HEK293 (cell line): Measurements from ENCODE around the gene HABP4.
"Not testable (repeated sequence)": the region's sequence is repeated elsewhere in the genome, so short reads cannot be mapped to it uniquely, and the experiment has no call there.

Source experiments
- CTCF ChIA-PET: fragments of 350-600 bp; formaldehyde crosslinking; extraction: SDS; loops from one replicate; lab custom pipeline; 2021; ENCODE audit warnings: antibody characterized with exemption; lab: Yijun Ruan, JAX
- POLR2A ChIA-PET: fragments of 300-600 bp; formaldehyde crosslinking; extraction: SDS; loops from one replicate; lab custom pipeline; 2020; ENCODE audit warnings: antibody characterized with exemption, inconsistent platforms; lab: Yijun Ruan, JAX
- H3K27ac ChIP-seq: fragments of 200-500 bp; sonication (Bioruptor generic); 2 replicates; pipeline ENCODE4 v1.5.1; 2014; ENCODE audit warnings: low read depth, low read length, control low read depth, inconsistent platforms; ENCODE audit errors: extremely low read depth
- H3K36me3 ChIP-seq, 2 experiments: fragments of 200-500 bp in 1 of 2; sonication (Bioruptor generic) in 1 of 2; 1 replicate in 1 of 2; 2 replicates in 1 of 2; pipeline ENCODE4 v1.5.1; 2014 to 2017; ENCODE audit warnings: inconsistent platforms in 2 of 2, low read length in 2 of 2; ENCODE audit not compliant: control insufficient read depth in 2 of 2, insufficient read depth in 1 of 2
- H3K4me1 ChIP-seq: fragments of 200-500 bp; sonication (Bioruptor generic); 2 replicates; pipeline ENCODE4 v1.5.1; 2014; ENCODE audit warnings: mild to moderate bottlenecking, low read length, inconsistent platforms; ENCODE audit not compliant: control insufficient read depth, insufficient read depth
- H3K4me3 ChIP-seq: 2 replicates; pipeline ENCODE4 v1.5.1; 2011; ENCODE audit warnings: low read depth, mild to moderate bottlenecking, control low read depth, low read length, moderate library complexity
- H3K9me3 ChIP-seq: fragments of 200-500 bp; sonication (Bioruptor generic); 2 replicates; pipeline ENCODE4 v1.5.1; 2014; ENCODE audit warnings: low read depth, low read length, inconsistent platforms; ENCODE audit not compliant: control insufficient read depth, insufficient read depth
- SP2 ChIP-seq: fragments of 450-650 bp; formaldehyde crosslinking; IDR thresholded peaks from 2 replicates; pipeline ENCODE4 v1.5.1; 2016; ENCODE audit warnings: missing biosample characterization, missing genetic modification characterization
- ZNF341 ChIP-seq: fragments of 450-650 bp; formaldehyde crosslinking; IDR thresholded peaks from 2 replicates; pipeline ENCODE4; 2016; ENCODE audit warnings: low read depth, missing biosample characterization, missing genetic modification characterization
- ZNF555 ChIP-seq: fragments of 450-650 bp; formaldehyde crosslinking; conservative IDR thresholded peaks from 2 replicates; pipeline ENCODE4 v1.5.1; 2017; ENCODE audit warnings: missing biosample characterization, mild to moderate bottlenecking, missing genetic modification characterization, inconsistent platforms
- ZNF791 ChIP-seq: fragments of 450-650 bp; formaldehyde crosslinking; IDR thresholded peaks from 2 replicates; pipeline ENCODE4 v1.5.1; 2016; ENCODE audit warnings: missing biosample characterization, missing genetic modification characterization
- TF ChIP-seq, protein P1 (sequence below): fragments of 450-650 bp; formaldehyde crosslinking; IDR thresholded peaks from 2 replicates; pipeline ENCODE4 v1.5.1; 2016; ENCODE audit warnings: missing biosample characterization, missing genetic modification characterization
- TF ChIP-seq, protein P2 (sequence below): fragments of 450-650 bp; formaldehyde crosslinking; IDR thresholded peaks from 2 replicates; pipeline ENCODE4 v1.5.1; 2017; ENCODE audit warnings: missing biosample characterization, missing genetic modification characterization
- TF ChIP-seq, protein P3 (sequence below): fragments of 450-650 bp; formaldehyde crosslinking; IDR thresholded peaks from 2 replicates; pipeline ENCODE4 v1.5.1; 2016; ENCODE audit warnings: missing biosample characterization, missing genetic modification characterization, low read depth
- TF ChIP-seq, protein P4 (sequence below): fragments of 450-650 bp; formaldehyde crosslinking; IDR thresholded peaks from 2 replicates; pipeline ENCODE4 v1.5.1; 2016; ENCODE audit warnings: missing biosample characterization, missing genetic modification characterization

HABP4 gene

DNA sequence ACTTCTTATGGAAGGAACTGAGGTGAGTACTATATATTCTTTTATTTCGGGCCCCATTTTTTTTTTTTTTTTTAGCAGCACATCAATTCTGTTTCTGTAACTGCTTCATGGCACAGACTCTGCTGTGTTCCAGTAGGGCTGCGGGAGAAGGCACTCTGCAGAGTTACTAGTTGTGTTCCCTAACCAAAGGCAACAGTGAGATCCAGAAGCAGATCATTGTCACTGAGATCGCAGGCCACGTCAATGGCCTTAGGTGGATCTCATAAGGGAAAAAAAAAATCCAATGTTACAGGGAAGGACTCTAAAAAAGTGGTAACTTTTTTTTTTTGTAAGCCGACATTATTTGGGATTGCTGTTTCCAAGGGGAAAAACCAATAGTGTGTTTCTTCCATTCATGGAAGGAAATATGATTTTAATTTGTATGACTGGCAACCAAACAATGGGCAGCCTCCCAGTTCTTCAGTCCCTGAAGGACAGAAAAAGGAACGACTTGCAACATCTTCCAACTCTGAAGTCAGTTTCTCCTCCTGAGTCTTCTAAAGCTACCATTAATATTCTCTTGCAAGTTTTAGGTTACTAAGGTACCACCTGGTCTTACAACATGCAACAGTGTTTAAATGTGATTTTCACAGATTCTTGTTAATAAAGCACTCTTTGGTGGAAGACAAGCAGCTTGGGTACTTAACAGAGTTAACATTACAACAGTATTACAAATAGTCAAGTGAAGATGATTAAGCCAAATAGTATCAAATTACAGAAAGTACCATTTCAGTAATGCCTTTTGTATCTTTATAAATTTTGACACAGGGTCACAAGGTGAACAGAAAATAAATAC lies 52.8 kb downstream of the HABP4 start (continued):
- TF ChIP-seq, protein P1, sequence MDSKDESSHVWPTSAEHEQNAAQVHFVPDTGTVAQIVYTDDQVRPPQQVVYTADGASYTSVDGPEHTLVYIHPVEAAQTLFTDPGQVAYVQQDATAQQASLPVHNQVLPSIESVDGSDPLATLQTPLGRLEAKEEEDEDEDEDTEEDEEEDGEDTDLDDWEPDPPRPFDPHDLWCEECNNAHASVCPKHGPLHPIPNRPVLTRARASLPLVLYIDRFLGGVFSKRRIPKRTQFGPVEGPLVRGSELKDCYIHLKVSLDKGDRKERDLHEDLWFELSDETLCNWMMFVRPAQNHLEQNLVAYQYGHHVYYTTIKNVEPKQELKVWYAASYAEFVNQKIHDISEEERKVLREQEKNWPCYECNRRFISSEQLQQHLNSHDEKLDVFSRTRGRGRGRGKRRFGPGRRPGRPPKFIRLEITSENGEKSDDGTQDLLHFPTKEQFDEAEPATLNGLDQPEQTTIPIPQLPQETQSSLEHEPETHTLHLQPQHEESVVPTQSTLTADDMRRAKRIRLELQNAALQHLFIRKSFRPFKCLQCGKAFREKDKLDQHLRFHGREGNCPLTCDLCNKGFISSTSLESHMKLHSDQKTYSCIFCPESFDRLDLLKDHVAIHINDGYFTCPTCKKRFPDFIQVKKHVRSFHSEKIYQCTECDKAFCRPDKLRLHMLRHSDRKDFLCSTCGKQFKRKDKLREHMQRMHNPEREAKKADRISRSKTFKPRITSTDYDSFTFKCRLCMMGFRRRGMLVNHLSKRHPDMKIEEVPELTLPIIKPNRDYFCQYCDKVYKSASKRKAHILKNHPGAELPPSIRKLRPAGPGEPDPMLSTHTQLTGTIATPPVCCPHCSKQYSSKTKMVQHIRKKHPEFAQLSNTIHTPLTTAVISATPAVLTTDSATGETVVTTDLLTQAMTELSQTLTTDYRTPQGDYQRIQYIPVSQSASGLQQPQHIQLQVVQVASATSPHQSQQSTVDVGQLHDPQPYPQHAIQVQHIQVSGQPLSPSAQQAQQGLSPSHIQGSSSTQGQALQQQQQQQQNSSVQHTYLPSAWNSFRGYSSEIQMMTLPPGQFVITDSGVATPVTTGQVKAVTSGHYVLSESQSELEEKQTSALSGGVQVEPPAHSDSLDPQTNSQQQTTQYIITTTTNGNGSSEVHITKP (tag by site-specific recombination), result no peak
- TF ChIP-seq, protein P2, sequence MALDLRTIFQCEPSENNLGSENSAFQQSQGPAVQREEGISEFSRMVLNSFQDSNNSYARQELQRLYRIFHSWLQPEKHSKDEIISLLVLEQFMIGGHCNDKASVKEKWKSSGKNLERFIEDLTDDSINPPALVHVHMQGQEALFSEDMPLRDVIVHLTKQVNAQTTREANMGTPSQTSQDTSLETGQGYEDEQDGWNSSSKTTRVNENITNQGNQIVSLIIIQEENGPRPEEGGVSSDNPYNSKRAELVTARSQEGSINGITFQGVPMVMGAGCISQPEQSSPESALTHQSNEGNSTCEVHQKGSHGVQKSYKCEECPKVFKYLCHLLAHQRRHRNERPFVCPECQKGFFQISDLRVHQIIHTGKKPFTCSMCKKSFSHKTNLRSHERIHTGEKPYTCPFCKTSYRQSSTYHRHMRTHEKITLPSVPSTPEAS (tag by site-specific recombination), result no peak
- TF ChIP-seq ZNF341 (tag by site-specific recombination) (no peak), SP2 (tag by site-specific recombination) (no peak), ZNF555 (tag by site-specific recombination) (no peak)
- TF ChIP-seq, protein P3, sequence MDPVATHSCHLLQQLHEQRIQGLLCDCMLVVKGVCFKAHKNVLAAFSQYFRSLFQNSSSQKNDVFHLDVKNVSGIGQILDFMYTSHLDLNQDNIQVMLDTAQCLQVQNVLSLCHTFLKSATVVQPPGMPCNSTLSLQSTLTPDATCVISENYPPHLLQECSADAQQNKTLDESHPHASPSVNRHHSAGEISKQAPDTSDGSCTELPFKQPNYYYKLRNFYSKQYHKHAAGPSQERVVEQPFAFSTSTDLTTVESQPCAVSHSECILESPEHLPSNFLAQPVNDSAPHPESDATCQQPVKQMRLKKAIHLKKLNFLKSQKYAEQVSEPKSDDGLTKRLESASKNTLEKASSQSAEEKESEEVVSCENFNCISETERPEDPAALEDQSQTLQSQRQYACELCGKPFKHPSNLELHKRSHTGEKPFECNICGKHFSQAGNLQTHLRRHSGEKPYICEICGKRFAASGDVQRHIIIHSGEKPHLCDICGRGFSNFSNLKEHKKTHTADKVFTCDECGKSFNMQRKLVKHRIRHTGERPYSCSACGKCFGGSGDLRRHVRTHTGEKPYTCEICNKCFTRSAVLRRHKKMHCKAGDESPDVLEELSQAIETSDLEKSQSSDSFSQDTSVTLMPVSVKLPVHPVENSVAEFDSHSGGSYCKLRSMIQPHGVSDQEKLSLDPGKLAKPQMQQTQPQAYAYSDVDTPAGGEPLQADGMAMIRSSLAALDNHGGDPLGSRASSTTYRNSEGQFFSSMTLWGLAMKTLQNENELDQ (tag by site-specific recombination), result no peak
- TF ChIP-seq, all 188 proteins: peak for 0

DNA sequence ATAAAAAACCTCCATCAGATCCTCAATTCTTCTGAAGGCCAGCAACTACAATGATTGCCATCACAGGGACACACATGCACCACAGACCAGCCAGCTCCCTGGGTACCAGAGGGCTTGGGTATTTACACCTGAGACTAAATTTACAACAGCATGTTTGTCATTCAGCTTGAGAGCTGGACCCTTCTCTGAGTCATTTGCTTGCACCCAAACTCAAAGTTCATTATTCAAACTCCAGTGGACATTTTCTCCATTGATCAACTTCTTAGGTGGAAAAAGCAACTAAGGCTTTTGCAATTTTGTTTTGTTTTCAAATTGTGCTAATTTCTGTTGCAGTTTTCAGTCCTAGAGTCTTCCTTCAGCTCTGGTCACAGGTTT lies 53.4 kb downstream of the HABP4 start:
- POLR2A ChIA-PET, H3K27ac ChIP-seq, H3K4me1 ChIP-seq, H3K9me3 ChIP-seq, H3K36me3 ChIP-seq, H3K4me3 ChIP-seq: not testable (repeated sequence)
- CTCF ChIA-PET, result interaction anchor here (0.6 kb wide), 1 partner anchor 426 kb away, joined by 4 read pairs; no protein-coding TSS in a partner anchor

DNA sequence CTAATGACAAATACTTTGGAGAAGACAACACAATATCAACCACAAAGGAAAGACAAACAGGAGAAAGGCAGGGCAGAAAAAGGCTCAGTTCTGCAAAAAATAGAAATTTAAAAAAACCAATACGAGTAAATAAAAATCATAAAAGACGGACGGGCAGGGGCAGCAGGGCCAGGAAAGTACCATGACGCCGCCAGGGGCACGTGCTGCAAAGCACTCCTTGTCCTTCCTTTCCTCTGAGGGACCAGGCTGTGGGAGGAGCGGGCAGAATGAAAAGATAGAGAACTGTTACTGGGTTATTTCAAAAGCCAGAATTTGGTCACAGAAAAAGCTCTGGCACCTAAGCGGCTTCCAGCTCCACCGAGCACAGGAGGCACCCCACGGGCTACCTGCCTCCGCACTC lies 53.9 kb downstream of the HABP4 start:
- H3K9me3 ChIP-seq, result no peaks in the 10 kb centered on the region
- H3K27ac ChIP-seq, result no peak overlapping the region
- H3K4me1 ChIP-seq, result no peaks in the 10 kb centered on the region
- CTCF ChIA-PET, result no interaction called here
- POLR2A ChIA-PET, result no interaction called here
- TF ChIP-seq, protein P4, sequence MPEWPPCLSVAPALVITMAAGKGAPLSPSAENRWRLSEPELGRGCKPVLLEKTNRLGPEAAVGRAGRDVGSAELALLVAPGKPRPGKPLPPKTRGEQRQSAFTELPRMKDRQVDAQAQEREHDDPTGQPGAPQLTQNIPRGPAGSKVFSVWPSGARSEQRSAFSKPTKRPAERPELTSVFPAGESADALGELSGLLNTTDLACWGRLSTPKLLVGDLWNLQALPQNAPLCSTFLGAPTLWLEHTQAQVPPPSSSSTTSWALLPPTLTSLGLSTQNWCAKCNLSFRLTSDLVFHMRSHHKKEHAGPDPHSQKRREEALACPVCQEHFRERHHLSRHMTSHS (tag by site-specific recombination), result no peak
- TF ChIP-seq ZNF791 (tag by site-specific recombination), result no peak
- TF ChIP-seq, all 188 proteins: peak for 0
- peaks cover 0 to 10% of the 10 kb centered on the region in 2 experiments; a peak in 1 of 3 replicates for H3K36me3 ChIP-seq
- H3K4me3 ChIP-seq, result no peak overlapping the region
